Measurements from ENCODE around the gene SLC39A6.

The SLC39A6 gene

DNA sequence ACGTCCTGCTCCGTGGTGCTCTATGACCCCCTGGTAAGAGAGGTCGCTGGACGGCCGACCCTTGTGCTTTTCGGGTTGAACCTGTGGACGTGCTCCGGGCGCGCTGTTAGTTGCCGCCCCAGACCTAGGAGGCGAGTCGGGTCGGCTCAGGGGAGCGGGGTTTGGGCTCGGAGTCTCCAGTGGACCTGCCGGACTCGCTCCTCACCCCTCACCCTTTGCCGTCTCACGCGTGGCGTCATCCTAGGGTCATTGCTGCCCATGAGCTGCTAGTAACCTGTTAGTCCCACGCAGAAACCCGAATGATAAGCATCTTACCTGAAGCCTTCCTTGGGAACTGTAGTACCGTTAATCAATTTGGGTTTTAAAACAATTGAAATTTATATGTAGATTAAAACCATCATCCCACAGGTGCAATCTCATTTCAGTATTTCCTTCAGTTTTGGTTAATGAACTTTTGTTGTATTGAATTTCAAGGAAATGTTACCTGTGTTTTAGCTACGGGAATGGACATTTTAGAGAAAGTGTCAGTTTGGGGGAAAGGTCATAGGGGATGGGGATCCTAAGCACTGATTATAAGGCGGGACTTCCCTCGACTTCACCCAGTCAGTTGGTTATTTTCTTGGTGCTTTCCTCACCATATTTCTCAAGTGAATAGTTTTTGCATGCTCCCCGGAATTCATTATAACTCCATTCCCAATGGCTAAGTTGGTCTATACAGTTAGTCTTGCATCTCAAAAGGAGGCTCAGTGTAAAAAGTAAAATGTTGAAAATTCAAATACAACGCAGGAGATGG lies 1.1 kb upstream of the SLC39A6 start:
- TF ChIP-seq, protein P1, sequence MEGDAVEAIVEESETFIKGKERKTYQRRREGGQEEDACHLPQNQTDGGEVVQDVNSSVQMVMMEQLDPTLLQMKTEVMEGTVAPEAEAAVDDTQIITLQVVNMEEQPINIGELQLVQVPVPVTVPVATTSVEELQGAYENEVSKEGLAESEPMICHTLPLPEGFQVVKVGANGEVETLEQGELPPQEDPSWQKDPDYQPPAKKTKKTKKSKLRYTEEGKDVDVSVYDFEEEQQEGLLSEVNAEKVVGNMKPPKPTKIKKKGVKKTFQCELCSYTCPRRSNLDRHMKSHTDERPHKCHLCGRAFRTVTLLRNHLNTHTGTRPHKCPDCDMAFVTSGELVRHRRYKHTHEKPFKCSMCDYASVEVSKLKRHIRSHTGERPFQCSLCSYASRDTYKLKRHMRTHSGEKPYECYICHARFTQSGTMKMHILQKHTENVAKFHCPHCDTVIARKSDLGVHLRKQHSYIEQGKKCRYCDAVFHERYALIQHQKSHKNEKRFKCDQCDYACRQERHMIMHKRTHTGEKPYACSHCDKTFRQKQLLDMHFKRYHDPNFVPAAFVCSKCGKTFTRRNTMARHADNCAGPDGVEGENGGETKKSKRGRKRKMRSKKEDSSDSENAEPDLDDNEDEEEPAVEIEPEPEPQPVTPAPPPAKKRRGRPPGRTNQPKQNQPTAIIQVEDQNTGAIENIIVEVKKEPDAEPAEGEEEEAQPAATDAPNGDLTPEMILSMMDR (IDR thresholded peaks at IDR 0.05; ENCODE audit: low read depth, low read length), result no peak
- DNase-seq (ENCODE audit: low read depth, low spot score), result no peak
- in situ Hi-C loops (cut with HindIII; ENCODE audit: low sequenced_read_pairs), result no loop called here
- peak overlapping the region; percentile 99 for H3K4me3 ChIP-seq (ENCODE audit: low read depth, low read length)

- TF ChIP-seq, protein P1 (IDR thresholded peaks at IDR 0.05; ENCODE audit: low read depth, low read length), result no peak
- in situ Hi-C loops (cut with HindIII; ENCODE audit: low sequenced_read_pairs), result no loop called here
- no peak for DNase-seq (ENCODE audit: low read depth, low spot score)
- H3K4me3 ChIP-seq (ENCODE audit: low read depth, low read length), result peak overlapping the region; percentile 99
Measured at GRCh38 chr18:36128907-36129299, 237 bp downstream of the SLC39A6 start.

DNA sequence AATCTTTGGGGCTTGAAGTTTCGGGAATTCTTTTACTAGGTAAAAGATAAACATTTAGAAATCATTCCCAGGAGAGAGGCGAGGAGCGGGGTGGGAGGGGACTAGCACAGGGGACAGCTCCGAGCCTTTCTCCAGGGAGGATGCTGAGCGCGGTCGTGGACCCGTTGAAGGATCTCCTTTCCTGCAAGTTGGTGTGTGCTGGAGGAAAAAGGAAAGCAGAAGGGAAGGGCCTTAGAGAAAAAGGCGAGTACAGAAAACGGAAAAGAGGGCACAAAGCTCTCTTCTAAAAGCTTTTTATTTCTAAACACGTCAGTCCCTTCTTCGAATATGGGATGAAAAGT lies 640 bp downstream of the SLC39A6 start:
- TF ChIP-seq, protein P1 (IDR thresholded peaks at IDR 0.05; ENCODE audit: low read depth, low read length), result no peak
- in situ Hi-C loops (cut with HindIII; ENCODE audit: low sequenced_read_pairs), result no loop called here
- DNase-seq (ENCODE audit: low read depth, low spot score), result peak; percentile 41
- peak overlapping the region; percentile 99 for H3K4me3 ChIP-seq (ENCODE audit: low read depth, low read length)

DNA sequence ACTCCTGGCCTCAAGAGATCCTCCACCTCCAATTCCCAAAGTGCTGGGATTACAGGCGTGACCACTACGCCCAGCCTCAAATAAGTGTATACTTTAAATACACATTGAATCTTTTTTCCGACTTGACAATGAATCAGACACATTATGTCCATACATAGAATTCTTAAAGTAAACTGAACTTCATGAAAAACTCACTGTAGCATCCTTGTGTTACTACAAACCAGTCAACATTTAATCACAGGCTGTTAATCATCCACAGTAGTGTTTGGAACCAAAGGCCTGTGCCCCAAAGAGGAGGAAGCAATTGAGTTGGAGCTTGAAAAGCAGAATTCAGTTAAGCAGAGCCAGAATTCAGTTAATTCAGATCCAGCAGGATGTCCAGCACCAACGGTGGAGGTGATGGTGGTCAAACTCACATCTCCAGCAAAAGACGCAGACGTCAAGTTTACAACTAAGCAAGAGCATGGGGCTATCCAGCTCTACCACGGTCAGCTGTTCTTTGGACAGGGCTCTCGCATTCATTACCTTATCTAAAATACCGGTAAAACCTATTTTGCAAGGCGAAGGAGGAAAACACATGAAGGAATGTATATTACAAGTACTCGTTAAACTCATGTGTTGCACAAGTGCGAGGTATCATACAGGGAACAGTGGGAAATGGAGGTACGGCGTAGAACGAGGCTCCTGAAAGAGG lies 1.2 kb downstream of the SLC39A6 start:
- H3K4me3 ChIP-seq (ENCODE audit: low read depth, low read length), result peak overlapping the region; percentile 99
- TF ChIP-seq, protein P1 (IDR thresholded peaks at IDR 0.05; ENCODE audit: low read depth, low read length), result no peak
- DNase-seq (ENCODE audit: low read depth, low spot score), result peak; percentile 31
- in situ Hi-C loops (cut with HindIII; ENCODE audit: low sequenced_read_pairs), result no loop called here

DNA sequence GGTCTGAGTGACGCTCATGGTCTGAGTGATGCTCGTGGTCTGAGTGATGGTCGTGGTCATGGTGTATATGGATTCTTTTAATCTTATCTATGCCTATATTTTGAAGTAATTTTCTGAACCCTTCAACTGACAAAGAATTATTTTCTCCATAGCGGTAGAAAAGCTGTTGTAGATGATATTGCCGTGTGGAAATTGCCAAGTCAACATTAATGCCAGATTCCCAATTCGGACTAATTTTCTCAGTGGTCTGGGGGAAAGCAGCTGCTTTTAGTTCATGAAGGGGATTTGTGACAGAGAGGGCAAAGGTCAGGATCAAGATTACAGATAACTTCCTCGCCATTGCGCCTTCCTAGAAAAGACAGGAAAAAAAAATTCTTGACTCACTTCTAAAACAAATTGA lies 2.5 kb downstream of the SLC39A6 start:
- in situ Hi-C loops (cut with HindIII; ENCODE audit: low sequenced_read_pairs), result no loop called here
- no peak for DNase-seq (ENCODE audit: low read depth, low spot score)
- no peak overlapping the region for H3K4me3 ChIP-seq (ENCODE audit: low read depth, low read length)
- TF ChIP-seq, protein P1 (IDR thresholded peaks at IDR 0.05; ENCODE audit: low read depth, low read length), result no peak

DNA sequence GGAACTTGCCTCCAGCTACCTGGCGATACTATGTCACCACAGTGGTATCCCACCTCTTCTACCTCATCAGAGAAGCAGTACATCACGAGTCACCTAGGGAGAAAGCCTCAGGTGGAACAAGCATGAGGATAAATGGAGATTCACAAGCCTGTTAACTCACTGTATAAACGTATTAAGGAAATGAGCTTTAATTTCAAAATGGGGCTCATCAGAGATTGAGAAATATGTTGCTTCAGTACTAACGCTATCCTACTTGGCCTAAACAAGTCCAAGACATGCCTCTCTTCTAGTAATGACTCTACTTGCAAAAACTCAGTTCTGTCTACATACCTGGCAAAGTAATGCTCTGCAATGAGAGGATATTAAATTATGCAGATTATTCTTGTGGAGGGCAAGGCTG lies 4.3 kb downstream of the SLC39A6 start:
- in situ Hi-C loops (cut with HindIII; ENCODE audit: low sequenced_read_pairs), result no loop called here
- DNase-seq (ENCODE audit: low read depth, low spot score), result no peak
- TF ChIP-seq, protein P1 (IDR thresholded peaks at IDR 0.05; ENCODE audit: low read depth, low read length), result no peak
- H3K4me3 ChIP-seq (ENCODE audit: low read depth, low read length), result no peak overlapping the region
